Suprapubic skin (tissue), 4 donors: ENCODE results near the gene EXOSC9.

ENCODE experiments used
- CTCF ChIP-seq, 2 donors: fragments of 200-600 bp in 1 of 2; fragments of 450-650 bp in 1 of 2; sonication (generic) in 1 of 2; IDR thresholded peaks; one replicate each; pipeline ENCODE4 v1.5.1; 2016 to 2019; ENCODE audit warnings: antibody characterized with exemption in 2 of 2, mild to moderate bottlenecking in 1 of 2, moderate library complexity in 1 of 2
- POLR2A ChIP-seq, 2 donors: fragments of 450-650 bp; IDR thresholded peaks; one replicate each; pipeline ENCODE4 v1.6.1; 2017; ENCODE audit warnings: antibody characterized with exemption in 2 of 2, mild to moderate bottlenecking in 2 of 2, moderate library complexity in 2 of 2
- POLR2AphosphoS5 ChIP-seq, 3 donors: sonication (generic); formaldehyde crosslinking; IDR thresholded peaks; one replicate each; pipeline ENCODE4 v1.6.1; 2017; ENCODE audit warnings: antibody characterized with exemption in 3 of 3

- no peak for TF ChIP-seq POLR2A (IDR thresholded peaks at IDR 0.05)
- no peak for TF ChIP-seq CTCF (IDR thresholded peaks at IDR 0.05)
- TF ChIP-seq POLR2AphosphoS5 (IDR thresholded peaks at IDR 0.05), result no peak
Measured at GRCh38 chr4:121801715-121802075, 572 bp downstream of the EXOSC9 start.
